Subcutaneous adipose tissue (tissue), 4 donors: Measurements from ENCODE around the gene ATXN7L1. TPM values are rescaled to one million over a fixed set of nuclear protein-coding genes. Genes with fewer than 3 reads are reported as not detected.

Experiments used
- CTCF ChIP-seq: fragments of 450-650 bp; IDR thresholded peaks from one replicate; pipeline ENCODE4 v1.5.1; 2016; ENCODE audit warnings: low read depth, mild to moderate bottlenecking, control low read depth, antibody characterized with exemption, moderate library complexity
- total RNA-seq, 4 donors: library from RNA; depleted of rRNA; stranded (reverse); fragments of >200 nt; gene quantifications; one replicate each; pipeline ENCODE4 v1.1.0, GENCODE V29; 2016

Gene ATXN7L1
- total RNA-seq, 4 donors from 2014 or later: 11.5 to 29.2 (median 13.3) TPM

GRCh38 chr7:105805447-105806019 is 70.9 kb downstream of the ATXN7L1 start:
- no peak for TF ChIP-seq CTCF

- TF ChIP-seq CTCF: no peak
Observed at GRCh38 chr7:105803429-105803736, 73.0 kb downstream of the ATXN7L1 start.

GRCh38 chr7:105802604-105803428 is 73.6 kb downstream of the ATXN7L1 start:
- TF ChIP-seq CTCF: no peak

GRCh38 chr7:105800849-105801534 is 75.4 kb downstream of the ATXN7L1 start:
- TF ChIP-seq CTCF: no peak

GRCh38 chr7:105800442-105800841 is 76.0 kb downstream of the ATXN7L1 start:
- TF ChIP-seq CTCF: no peak

GRCh38 chr7:105799677-105800076 is 76.7 kb downstream of the ATXN7L1 start:
- no peak for TF ChIP-seq CTCF

GRCh38 chr7:105799006-105799405 is 77.4 kb downstream of the ATXN7L1 start:
- no peak for TF ChIP-seq CTCF
